Measurements from ENCODE around the gene MTERF1. TPM values are rescaled to one million over a fixed set of nuclear protein-coding genes. Genes with fewer than 3 reads are reported as not detected.

The MTERF1 gene
- polyA plus RNA-seq, 1 donor (not counting 4 experiments of a cell fraction or from before 2014, with no cell fraction given): 18.9 TPM

DNA sequence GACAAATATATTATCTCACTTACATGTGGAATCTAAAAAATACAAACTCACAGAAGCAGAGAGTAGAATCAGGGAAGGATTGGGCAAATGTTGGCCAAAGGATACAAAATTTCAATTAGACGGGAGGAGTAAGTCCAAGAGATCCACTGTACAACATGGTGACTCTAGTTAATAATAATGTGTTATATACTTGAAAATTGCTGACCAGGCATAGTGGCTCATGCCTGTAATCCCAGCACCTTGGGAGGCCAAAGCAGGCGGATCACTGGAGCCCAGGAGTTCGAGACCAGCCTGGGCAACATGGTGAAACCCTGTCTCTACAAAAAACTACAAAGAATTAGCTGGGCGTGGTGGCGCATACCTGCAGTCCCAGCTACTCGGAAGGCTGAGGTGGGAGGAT, 16.4 kb downstream of the MTERF1 start:
- Histone ChIP-seq H3K4me3 (ENCODE audit: control insufficient read depth in 2 of 3, extremely low read depth in 1 of 3, insufficient read depth in 2 of 3, low read depth in 1 of 3, low read length in 3 of 3) (no peak overlapping the region), H3K9me1 (ENCODE audit: control insufficient read depth, extremely low read depth, insufficient read depth, low read length) (no peaks in the 10 kb centered on the region), H3K4me1 (ENCODE audit: control insufficient read depth, extremely low read depth, insufficient read depth, low read length) (no peaks in the 10 kb centered on the region), H3K27ac (ENCODE audit: control insufficient read depth, insufficient read depth, low read length) (no peak overlapping the region), H3K79me2 (ENCODE audit: control insufficient read depth, insufficient read depth, low read length) (no peaks in the 10 kb centered on the region), H3K36me3 (ENCODE audit: control insufficient read depth in 2 of 2, extremely low read depth in 1 of 2, insufficient read depth in 2 of 2, low read length in 2 of 2) (no peaks in the 10 kb centered on the region), H3K4me2 (ENCODE audit: control insufficient read depth, extremely low read depth, insufficient read depth, low read depth, low read length) (no peak overlapping the region), H3K9ac (ENCODE audit: control insufficient read depth, extremely low read depth, insufficient read depth, low read length) (no peak overlapping the region), H3K27me3 (ENCODE audit: control insufficient read depth, extremely low read depth, insufficient read depth, low read length) (no peaks in the 10 kb centered on the region), H3K9me3 (ENCODE audit: control insufficient read depth, low read depth, low read length) (no peaks in the 10 kb centered on the region), H4K20me1 (ENCODE audit: control insufficient read depth, extremely low read depth, insufficient read depth, low read length) (no peaks in the 10 kb centered on the region), H2AFZ (ENCODE audit: control insufficient read depth, low read length) (no peak overlapping the region)
- TF ChIP-seq CTCF (optimal IDR thresholded peaks at IDR 0.05 in 1 of 3, IDR thresholded peaks at IDR 0.05 in 1 of 3, conservative IDR thresholded peaks at IDR 0.05 in 1 of 3; ENCODE audit: extremely low read depth in 1 of 3, insufficient read depth in 2 of 3, low read length in 3 of 3) (no peak), EZH2 (IDR thresholded peaks at IDR 0.05; ENCODE audit: low read length) (no peak)
- DNase-seq (ENCODE audit: low read depth, low spot score) (no peak), FAIRE-seq (no peak)
- dilution Hi-C loops (cut with MboI; ENCODE audit: extremely low pct_ligation_motif_present, low sequenced_read_pairs): no loop called here

GRCh38 chr7:91852263-91852741, 28.2 kb downstream of the MTERF1 start:
- H3K9ac ChIP-seq (ENCODE audit: control insufficient read depth, extremely low read depth, insufficient read depth, low read length): no peak overlapping the region
- peaks cover 29% of the 10 kb centered on the region for H3K4me1 ChIP-seq (ENCODE audit: control insufficient read depth, extremely low read depth, insufficient read depth, low read length)
- no peaks in the 10 kb centered on the region for H3K27me3 ChIP-seq (ENCODE audit: control insufficient read depth, extremely low read depth, insufficient read depth, low read length)
- no peaks in the 10 kb centered on the region for H3K9me1 ChIP-seq (ENCODE audit: control insufficient read depth, extremely low read depth, insufficient read depth, low read length)
- no peak overlapping the region for H3K4me3 ChIP-seq (ENCODE audit: control insufficient read depth in 2 of 3, extremely low read depth in 1 of 3, insufficient read depth in 2 of 3, low read depth in 1 of 3, low read length in 3 of 3)
- H2AFZ ChIP-seq (ENCODE audit: control insufficient read depth, low read length): no peak overlapping the region
- H3K36me3 ChIP-seq (ENCODE audit: control insufficient read depth in 2 of 2, extremely low read depth in 1 of 2, insufficient read depth in 2 of 2, low read length in 2 of 2): no peaks in the 10 kb centered on the region
- no peaks in the 10 kb centered on the region for H3K9me3 ChIP-seq (ENCODE audit: control insufficient read depth, low read depth, low read length)
- H3K79me2 ChIP-seq (ENCODE audit: control insufficient read depth, insufficient read depth, low read length): no peaks in the 10 kb centered on the region
- FAIRE-seq: peak; percentile 99
- peak; percentile 70 for DNase-seq (ENCODE audit: low read depth, low spot score)
- no peak for TF ChIP-seq EZH2 (IDR thresholded peaks at IDR 0.05; ENCODE audit: low read length)
- peak; percentile 40 to 59 (median 54) for TF ChIP-seq CTCF (optimal IDR thresholded peaks at IDR 0.05 in 1 of 3, IDR thresholded peaks at IDR 0.05 in 1 of 3, conservative IDR thresholded peaks at IDR 0.05 in 1 of 3; ENCODE audit: extremely low read depth in 1 of 3, insufficient read depth in 2 of 3, low read length in 3 of 3)
- peak overlapping the region; percentile 52 for H3K4me2 ChIP-seq (ENCODE audit: control insufficient read depth, extremely low read depth, insufficient read depth, low read depth, low read length)
- dilution Hi-C loops (cut with MboI; ENCODE audit: extremely low pct_ligation_motif_present, low sequenced_read_pairs): no loop called here
- H4K20me1 ChIP-seq (ENCODE audit: control insufficient read depth, extremely low read depth, insufficient read depth, low read length): no peaks in the 10 kb centered on the region
- no peak overlapping the region for H3K27ac ChIP-seq (ENCODE audit: control insufficient read depth, insufficient read depth, low read length)
